T-helper 2 cell treated with Interferon-gamma antibody and Interleukin-4, amounts not matched to agents 5 μg/mL and 100 μg/mL, for 36 hours (primary cell): Measurements from ENCODE around the gene KIAA0586.

ENCODE experiments used
- DNase-seq: peaks from one replicate; pipeline ENCODE4 v3.0.0; 2021; ENCODE audit warnings: low spot score
- H3K27ac Mint-ChIP-seq: one replicate; pipeline ENCODE4 v1.8.0; 2021; ENCODE audit warnings: mild to moderate bottlenecking, mixed read lengths
- H3K27me3 Mint-ChIP-seq: one replicate; pipeline ENCODE4 v1.8.0; 2021; ENCODE audit warnings: low read depth, mixed read lengths
- H3K36me3 Mint-ChIP-seq: one replicate; pipeline ENCODE4 v1.8.0; 2021; ENCODE audit warnings: low read depth, mixed read lengths
- H3K4me1 Mint-ChIP-seq: one replicate; pipeline ENCODE4 v1.8.0; 2021; ENCODE audit warnings: low read depth, mixed read lengths
- H3K4me3 Mint-ChIP-seq: one replicate; pipeline ENCODE4 v1.8.0; 2022; ENCODE audit warnings: mild to moderate bottlenecking, moderate library complexity, mixed read lengths
- H3K9me3 Mint-ChIP-seq: one replicate; pipeline ENCODE4 v1.8.0; 2021; ENCODE audit warnings: mixed read lengths

The KIAA0586 gene

DNA sequence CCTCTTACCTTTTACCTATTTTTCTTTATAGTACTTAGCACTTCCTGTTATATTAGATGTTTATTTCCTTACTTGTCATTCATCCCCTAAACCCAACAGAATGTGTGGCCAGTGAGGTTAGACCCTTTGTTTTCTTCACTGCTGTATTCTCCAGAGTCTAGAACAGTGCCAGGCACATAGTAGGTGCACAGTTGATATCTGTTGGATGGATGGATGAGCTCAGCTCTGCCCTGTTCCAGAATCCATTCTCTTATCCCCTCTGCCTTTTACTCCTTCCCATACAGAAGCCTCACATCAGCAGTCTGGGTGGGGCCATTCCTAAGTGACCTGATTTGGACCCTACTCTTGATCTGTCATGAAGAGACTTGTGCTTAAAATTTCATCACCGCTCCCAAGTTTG, 115.7 kb downstream of the KIAA0586 start:
- H3K27ac Mint-ChIP-seq, result no peak overlapping the region
- no peaks in the 10 kb centered on the region for H3K9me3 Mint-ChIP-seq

DNA sequence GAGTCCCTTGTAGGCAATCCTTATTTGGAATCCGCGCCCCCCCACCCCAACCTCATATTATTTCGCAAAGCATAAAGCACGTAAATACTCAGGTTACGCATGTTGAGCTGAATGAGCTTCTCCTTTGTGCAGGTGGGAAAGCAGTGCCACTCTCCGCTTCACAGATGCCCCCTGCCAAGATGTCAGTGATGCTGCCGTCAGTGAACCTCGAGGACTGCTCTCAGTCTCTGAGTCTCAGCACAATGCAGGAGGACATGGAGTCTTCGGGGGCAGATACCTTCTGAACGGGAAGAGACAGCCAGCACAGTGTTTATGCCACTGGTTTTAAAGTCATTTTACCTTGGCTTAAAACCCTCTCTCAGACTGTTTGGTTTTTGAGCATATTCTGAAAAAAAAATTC, 120.1 kb downstream of the KIAA0586 start:
- H3K4me3 Mint-ChIP-seq, result no peak overlapping the region
- H3K4me1 Mint-ChIP-seq, result no peaks in the 10 kb centered on the region
- H3K9me3 Mint-ChIP-seq, result no peaks in the 10 kb centered on the region
- H3K27ac Mint-ChIP-seq, result no peak overlapping the region
- H3K36me3 Mint-ChIP-seq, result no peaks in the 10 kb centered on the region
- DNase-seq, result no peak
- no peaks in the 10 kb centered on the region for H3K27me3 Mint-ChIP-seq

More for the DNA sequence above, 115.7 kb downstream of the KIAA0586 start:
- Mint-ChIP-seq H3K36me3 (peaks cover 1% of the 10 kb centered on the region), H3K27me3 (no peaks in the 10 kb centered on the region), H3K4me3 (no peak overlapping the region), H3K4me1 (no peaks in the 10 kb centered on the region)
- DNase-seq, result no peak

- H3K27ac Mint-ChIP-seq, result no peak overlapping the region
- H3K4me3 Mint-ChIP-seq, result no peak overlapping the region
- no peaks in the 10 kb centered on the region for H3K9me3 Mint-ChIP-seq
- no peak for DNase-seq
- no peaks in the 10 kb centered on the region for H3K27me3 Mint-ChIP-seq
- H3K4me1 Mint-ChIP-seq, result no peaks in the 10 kb centered on the region
- H3K36me3 Mint-ChIP-seq, result no peaks in the 10 kb centered on the region
Measured at GRCh38 chr14:58549105-58549757, 121.7 kb downstream of the KIAA0586 start.

DNA sequence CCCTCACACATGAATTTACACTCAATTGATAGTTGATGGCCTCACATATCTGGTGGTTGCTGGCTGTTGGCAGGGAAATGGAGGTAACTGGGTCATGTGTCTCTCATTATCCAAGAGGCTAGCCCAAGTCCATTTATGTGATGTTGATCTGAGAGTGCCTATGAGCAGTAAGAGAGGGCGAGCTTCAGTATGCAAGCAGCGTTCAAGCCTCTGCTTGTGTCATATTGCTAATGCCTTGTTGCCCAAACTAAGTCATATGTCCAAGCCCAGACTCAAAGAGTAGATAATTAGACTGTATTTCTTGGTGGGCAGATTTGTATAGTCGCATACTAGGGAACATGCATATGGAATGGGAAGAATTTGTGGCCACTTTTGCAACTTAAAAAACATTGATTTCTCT, 126.4 kb downstream of the KIAA0586 start:
- no peak for DNase-seq
- no peaks in the 10 kb centered on the region for H3K27me3 Mint-ChIP-seq
- H3K9me3 Mint-ChIP-seq, result no peaks in the 10 kb centered on the region
- H3K36me3 Mint-ChIP-seq, result no peaks in the 10 kb centered on the region
- H3K4me3 Mint-ChIP-seq, result no peak overlapping the region
- no peak overlapping the region for H3K27ac Mint-ChIP-seq
- H3K4me1 Mint-ChIP-seq, result no peaks in the 10 kb centered on the region

- Mint-ChIP-seq H3K36me3 (no peaks in the 10 kb centered on the region), H3K27me3 (no peaks in the 10 kb centered on the region), H3K4me1 (no peaks in the 10 kb centered on the region), H3K27ac (no peak overlapping the region), H3K9me3 (no peaks in the 10 kb centered on the region), H3K4me3 (no peak overlapping the region)
- no peak for DNase-seq
Measured at GRCh38 chr14:58555647-58556046, 128.1 kb downstream of the KIAA0586 start.

DNA sequence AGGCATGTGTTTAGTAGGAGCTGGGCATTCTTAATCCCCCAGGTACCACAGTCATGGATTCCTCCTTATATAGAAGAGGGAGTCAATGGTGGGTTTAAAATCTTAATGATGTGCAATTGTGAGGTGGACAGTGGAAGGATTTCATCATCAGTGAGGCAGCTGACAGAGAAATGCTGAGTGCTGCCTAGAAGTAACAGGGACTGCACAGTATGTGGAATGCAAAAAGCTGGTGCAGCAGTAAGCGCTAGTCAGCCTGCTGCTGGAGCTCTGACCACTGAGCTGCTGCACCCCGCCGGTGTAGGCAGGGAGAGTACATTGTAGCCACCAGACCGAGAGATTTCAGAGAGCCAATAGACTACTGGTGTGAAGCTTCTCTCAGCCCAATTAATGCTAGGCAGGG, 129.7 kb downstream of the KIAA0586 start:
- no peaks in the 10 kb centered on the region for H3K36me3 Mint-ChIP-seq
- H3K27ac Mint-ChIP-seq, result no peak overlapping the region
- no peaks in the 10 kb centered on the region for H3K4me1 Mint-ChIP-seq
- no peaks in the 10 kb centered on the region for H3K27me3 Mint-ChIP-seq
- no peak for DNase-seq
- no peak overlapping the region for H3K4me3 Mint-ChIP-seq
- no peaks in the 10 kb centered on the region for H3K9me3 Mint-ChIP-seq

- H3K4me3 Mint-ChIP-seq, result no peak overlapping the region
- DNase-seq, result no peak
- no peaks in the 10 kb centered on the region for H3K9me3 Mint-ChIP-seq
- no peak overlapping the region for H3K27ac Mint-ChIP-seq
- H3K36me3 Mint-ChIP-seq, result no peaks in the 10 kb centered on the region
- H3K4me1 Mint-ChIP-seq, result no peaks in the 10 kb centered on the region
- no peaks in the 10 kb centered on the region for H3K27me3 Mint-ChIP-seq
Measured at GRCh38 chr14:58560208-58560607, 132.7 kb downstream of the KIAA0586 start.

GRCh38 chr14:58562141-58562540, 134.6 kb downstream of the KIAA0586 start:
- Mint-ChIP-seq H3K27me3 (no peaks in the 10 kb centered on the region), H3K9me3 (no peaks in the 10 kb centered on the region), H3K36me3 (no peaks in the 10 kb centered on the region), H3K4me1 (no peaks in the 10 kb centered on the region), H3K4me3 (no peak overlapping the region), H3K27ac (no peak overlapping the region)
- no peak for DNase-seq

GRCh38 chr14:58563978-58564377, 136.5 kb downstream of the KIAA0586 start:
- Mint-ChIP-seq H3K4me1 (peaks cover under 1% of the 10 kb centered on the region), H3K9me3 (no peaks in the 10 kb centered on the region), H3K27ac (no peak overlapping the region), H3K27me3 (no peaks in the 10 kb centered on the region), H3K4me3 (no peak overlapping the region), H3K36me3 (no peaks in the 10 kb centered on the region)
- no peak for DNase-seq

- Mint-ChIP-seq H3K27ac (no peak overlapping the region), H3K4me1 (peaks cover 8% of the 10 kb centered on the region), H3K36me3 (no peaks in the 10 kb centered on the region), H3K27me3 (no peaks in the 10 kb centered on the region), H3K4me3 (no peak overlapping the region), H3K9me3 (no peaks in the 10 kb centered on the region)
- DNase-seq, result no peak
Measured at GRCh38 chr14:58565832-58566231, 138.3 kb downstream of the KIAA0586 start.

DNA sequence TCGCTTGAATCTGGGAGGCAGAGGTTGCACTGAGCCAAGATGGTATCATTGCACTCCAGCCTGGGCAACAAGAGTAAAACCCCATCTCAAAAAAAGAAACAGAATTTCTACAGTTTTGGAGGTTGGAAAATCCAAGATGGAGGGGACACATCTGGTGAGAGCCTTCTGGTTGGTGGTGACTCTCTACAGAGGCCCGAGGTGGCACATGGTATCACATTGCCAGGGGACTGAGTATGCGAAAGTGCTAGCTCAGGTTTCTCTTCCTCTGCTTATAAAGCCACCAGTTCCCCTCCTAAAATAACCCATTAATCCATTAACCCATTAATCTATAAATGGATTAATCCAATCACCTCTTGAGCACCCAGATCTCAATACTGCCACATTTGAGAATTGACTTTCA, 139.5 kb downstream of the KIAA0586 start:
- H3K9me3 Mint-ChIP-seq, result no peaks in the 10 kb centered on the region
- no peak overlapping the region for H3K27ac Mint-ChIP-seq
- peaks cover 15% of the 10 kb centered on the region for H3K4me1 Mint-ChIP-seq
- no peak overlapping the region for H3K4me3 Mint-ChIP-seq
- H3K27me3 Mint-ChIP-seq, result no peaks in the 10 kb centered on the region
- DNase-seq, result no peak
- H3K36me3 Mint-ChIP-seq, result no peaks in the 10 kb centered on the region

DNA sequence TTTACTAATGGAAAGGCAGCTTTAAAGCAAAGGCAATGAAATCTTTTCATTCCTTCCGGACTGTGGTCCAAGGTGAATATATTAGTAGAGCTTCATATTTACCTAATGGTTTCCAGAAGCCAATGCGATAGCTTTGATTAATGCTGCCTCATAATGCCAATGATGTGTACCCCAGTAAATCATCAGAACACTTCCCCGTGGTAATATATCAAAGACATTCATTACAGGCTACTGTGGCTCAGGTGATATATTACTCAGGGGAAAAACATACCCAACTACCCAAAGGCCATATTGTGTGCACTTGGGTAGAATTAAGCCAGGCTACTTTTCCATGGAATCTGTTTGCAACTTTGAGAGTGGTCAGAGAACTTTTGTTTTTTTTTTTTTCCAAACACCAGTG, 140.8 kb downstream of the KIAA0586 start:
- no peaks in the 10 kb centered on the region for H3K27me3 Mint-ChIP-seq
- H3K36me3 Mint-ChIP-seq, result no peaks in the 10 kb centered on the region
- H3K9me3 Mint-ChIP-seq, result no peaks in the 10 kb centered on the region
- DNase-seq, result no peak
- H3K27ac Mint-ChIP-seq, result no peak overlapping the region
- peaks cover 21% of the 10 kb centered on the region for H3K4me1 Mint-ChIP-seq
- H3K4me3 Mint-ChIP-seq, result no peak overlapping the region

DNA sequence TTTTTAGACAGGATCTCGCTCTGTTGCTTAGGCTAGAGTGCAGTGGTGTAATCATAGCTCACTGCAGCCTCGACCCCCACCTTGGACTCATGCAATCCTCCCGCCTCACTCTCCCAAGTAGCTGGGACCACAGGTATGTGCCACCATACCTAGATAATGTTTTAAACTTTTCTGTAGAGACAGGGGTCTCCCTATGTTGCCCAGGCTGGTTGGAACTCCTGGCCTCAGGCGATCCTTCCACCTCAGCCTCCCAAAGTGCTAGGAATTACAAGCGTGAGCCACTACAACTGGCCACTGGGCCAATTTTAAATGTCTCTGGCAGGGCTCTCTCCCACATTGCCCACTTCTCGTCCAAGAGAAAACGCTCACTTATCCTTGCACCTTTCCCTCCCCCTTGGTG, 143.7 kb downstream of the KIAA0586 start:
- no peaks in the 10 kb centered on the region for H3K27me3 Mint-ChIP-seq
- H3K27ac Mint-ChIP-seq, result peak overlapping the region; percentile 75
- no peaks in the 10 kb centered on the region for H3K9me3 Mint-ChIP-seq
- peaks cover 22% of the 10 kb centered on the region for H3K4me1 Mint-ChIP-seq
- H3K4me3 Mint-ChIP-seq, result peak overlapping the region; percentile 56
- DNase-seq, result no peak
- H3K36me3 Mint-ChIP-seq, result no peaks in the 10 kb centered on the region

- DNase-seq, result peak; percentile 57
- H3K4me1 Mint-ChIP-seq, result peaks cover 22% of the 10 kb centered on the region
Measured at GRCh38 chr14:58571769-58572472, 144.4 kb downstream of the KIAA0586 start.

GRCh38 chr14:58572473-58572853, 144.9 kb downstream of the KIAA0586 start:
- peak overlapping the region; percentile 56 for H3K4me3 Mint-ChIP-seq
- H3K4me1 Mint-ChIP-seq, result peaks cover 22% of the 10 kb centered on the region

More at GRCh38 chr14:58571769-58572472, 144.4 kb downstream of the KIAA0586 start:
- Mint-ChIP-seq H3K36me3 (no peaks in the 10 kb centered on the region), H3K9me3 (no peaks in the 10 kb centered on the region), H3K27me3 (no peaks in the 10 kb centered on the region), H3K27ac (peak overlapping the region; percentile 75), H3K4me3 (peak overlapping the region; percentile 56)

More at GRCh38 chr14:58572473-58572853, 144.9 kb downstream of the KIAA0586 start:
- Mint-ChIP-seq H3K27me3 (no peaks in the 10 kb centered on the region), H3K9me3 (no peaks in the 10 kb centered on the region), H3K36me3 (no peaks in the 10 kb centered on the region), H3K27ac (peak overlapping the region; percentile 75)
- DNase-seq, result no peak
